Left lung (tissue), 10 donors: ENCODE measurements around the gene EMILIN3. TPM values are rescaled to one million over a fixed set of nuclear protein-coding genes. Genes with fewer than 3 reads are reported as not detected.

Experiments used
- ATAC-seq: fragments of 200-7000 bp; cut with Tn5 transposase; one replicate; pipeline ENCODE4 v1.9.1; 2020; ENCODE audit warnings: moderate library complexity
- DNase-seq, 4 donors: peaks; one replicate each; pipeline ENCODE4 v3.0.0-alpha.2; 2013 to 2020
- H3K27ac ChIP-seq, 2 donors: fragments of 200-600 bp; sonication (generic) in 1 of 2; one replicate each; pipeline versions ENCODE4 v1.5.0 to v1.8.0; 2020 to 2021
- H3K27me3 ChIP-seq, 2 donors: fragments of 200-600 bp; sonication (generic) in 1 of 2; one replicate each; pipeline versions ENCODE4 v1.5.0 to v1.8.0; 2020 to 2021
- H3K36me3 ChIP-seq, 2 donors: fragments of 200-600 bp; sonication (generic) in 1 of 2; one replicate each; pipeline versions ENCODE4 v1.5.0 to v1.8.0; 2020 to 2021
- H3K4me1 ChIP-seq, 2 donors: fragments of 200-600 bp; one replicate each; pipeline ENCODE4 v1.8.0; 2021
- H3K4me3 ChIP-seq, 2 donors: fragments of 200-600 bp; sonication (generic) in 1 of 2; one replicate each; pipeline versions ENCODE4 v1.5.0 to v1.8.0; 2020 to 2021; ENCODE audit warnings: mild to moderate bottlenecking in 1 of 2
- H3K9me3 ChIP-seq, 2 donors: fragments of 200-600 bp; sonication (generic) in 1 of 2; one replicate each; pipeline versions ENCODE4 v1.5.0 to v1.8.0; 2020 to 2021
- intact Hi-C, 2 donors: fragments of 100-400 bp; cut with DNase I; formaldehyde crosslinking; loops; one replicate each; pipeline versions ENCODE4 v1.11.2 to v1.14.2; 2022
- polyA plus RNA-seq, 6 donors: library from polyadenylated mRNA; unstranded; fragments of 120-200 nt; gene quantifications; one replicate each; pipeline ENCODE4 v1.2.1, GENCODE V29; 2013; ENCODE audit not compliant: insufficient read length in 6 of 6
- total RNA-seq, 2 donors: library from RNA; stranded (reverse); fragmentation: NEBNext Ultra II Directional; extraction: Animal tissue kit (Norgen Biotek cat#: 25700); gene quantifications; one replicate each; pipeline ENCODE4 v1.2.1, GENCODE V29; 2021
- TF ChIP-seq, protein P1 (sequence below), 2 donors: fragments of 200-600 bp; sonication (generic) in 1 of 2; IDR thresholded peaks; one replicate each; pipeline versions ENCODE4 v1.5.0 to v1.8.0; 2021; ENCODE audit warnings: antibody characterized with exemption in 2 of 2
- donor health status: DM: no; HTN: yes; CAD: no.
- donor health status: DM: no; HTN: no; CAD: no.

Gene EMILIN3
- total and polyA plus RNA-seq, 8 donors, result 0.08 to 2.5 (median 2.0) TPM

DNA sequence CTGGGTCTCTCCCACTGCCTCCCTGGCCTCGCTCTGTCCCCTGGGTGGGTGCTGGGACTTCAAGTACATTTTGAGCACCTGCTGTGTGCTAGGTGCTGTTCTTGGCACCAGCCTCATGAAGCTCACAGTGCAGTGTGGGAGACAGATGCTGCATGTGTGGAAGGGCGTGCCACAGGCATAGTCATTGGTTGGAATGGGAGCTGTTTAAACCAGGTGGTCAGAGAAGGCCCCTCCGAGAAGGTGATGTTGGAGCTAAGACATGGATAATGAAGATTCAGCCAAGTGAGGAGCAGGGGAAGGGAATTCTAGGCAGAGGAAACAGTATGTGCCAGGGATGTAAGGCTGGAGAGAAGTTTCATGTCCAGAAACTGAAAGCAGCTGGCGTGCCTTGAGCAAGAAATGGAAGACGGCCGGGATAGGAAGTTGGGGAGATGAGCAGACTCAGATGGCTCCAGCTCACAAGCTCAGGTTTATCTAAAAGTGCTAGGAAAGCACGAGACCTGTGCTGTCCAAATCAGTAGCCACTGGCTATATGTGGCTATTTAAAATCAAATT lies 16.1 kb downstream of the EMILIN3 start:
- no peak for DNase-seq
- ATAC-seq, result no peak
- Histone ChIP-seq H3K4me3 (no peak overlapping the region), H3K9me3 (no peaks in the 10 kb centered on the region), H3K27me3 (no peaks in the 10 kb centered on the region), H3K4me1 (no peaks in the 10 kb centered on the region), H3K27ac (no peak overlapping the region), H3K36me3 (peaks cover 0 to 21% of the 10 kb centered on the region in 2 donors)
- intact Hi-C loops, result no loop called here
- TF ChIP-seq, protein P1, sequence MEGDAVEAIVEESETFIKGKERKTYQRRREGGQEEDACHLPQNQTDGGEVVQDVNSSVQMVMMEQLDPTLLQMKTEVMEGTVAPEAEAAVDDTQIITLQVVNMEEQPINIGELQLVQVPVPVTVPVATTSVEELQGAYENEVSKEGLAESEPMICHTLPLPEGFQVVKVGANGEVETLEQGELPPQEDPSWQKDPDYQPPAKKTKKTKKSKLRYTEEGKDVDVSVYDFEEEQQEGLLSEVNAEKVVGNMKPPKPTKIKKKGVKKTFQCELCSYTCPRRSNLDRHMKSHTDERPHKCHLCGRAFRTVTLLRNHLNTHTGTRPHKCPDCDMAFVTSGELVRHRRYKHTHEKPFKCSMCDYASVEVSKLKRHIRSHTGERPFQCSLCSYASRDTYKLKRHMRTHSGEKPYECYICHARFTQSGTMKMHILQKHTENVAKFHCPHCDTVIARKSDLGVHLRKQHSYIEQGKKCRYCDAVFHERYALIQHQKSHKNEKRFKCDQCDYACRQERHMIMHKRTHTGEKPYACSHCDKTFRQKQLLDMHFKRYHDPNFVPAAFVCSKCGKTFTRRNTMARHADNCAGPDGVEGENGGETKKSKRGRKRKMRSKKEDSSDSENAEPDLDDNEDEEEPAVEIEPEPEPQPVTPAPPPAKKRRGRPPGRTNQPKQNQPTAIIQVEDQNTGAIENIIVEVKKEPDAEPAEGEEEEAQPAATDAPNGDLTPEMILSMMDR (IDR thresholded peaks at IDR 0.05), result no peak

DNA sequence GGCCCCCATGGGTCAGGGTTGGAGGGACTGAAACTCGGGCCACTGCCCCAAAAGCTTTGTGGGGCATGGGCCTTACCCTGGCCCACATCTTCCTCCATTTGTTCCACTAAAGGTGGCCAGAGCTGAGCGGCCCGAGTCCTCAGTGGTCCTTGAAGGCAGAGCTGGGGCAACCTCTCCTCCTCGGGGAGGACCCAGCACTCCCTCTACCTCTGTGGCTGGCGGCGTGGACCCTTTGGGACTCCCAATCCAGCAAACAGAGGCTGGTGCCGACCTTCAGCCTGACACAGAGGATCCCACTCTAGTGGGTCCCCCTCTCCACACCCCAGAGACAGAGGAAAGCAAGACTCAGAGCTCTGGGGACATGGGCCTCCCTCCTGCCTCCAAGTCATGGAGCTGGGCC lies 16.7 kb downstream of the EMILIN3 start:
- Histone ChIP-seq H3K36me3 (peaks cover 0 to 21% of the 10 kb centered on the region in 2 donors), H3K4me1 (no peaks in the 10 kb centered on the region), H3K27ac (no peak overlapping the region), H3K27me3 (no peaks in the 10 kb centered on the region), H3K9me3 (no peaks in the 10 kb centered on the region), H3K4me3 (no peak overlapping the region)
- TF ChIP-seq, protein P1 (IDR thresholded peaks at IDR 0.05), result no peak
- DNase-seq (no peak), ATAC-seq (no peak)
- intact Hi-C loops, result no loop called here

DNA sequence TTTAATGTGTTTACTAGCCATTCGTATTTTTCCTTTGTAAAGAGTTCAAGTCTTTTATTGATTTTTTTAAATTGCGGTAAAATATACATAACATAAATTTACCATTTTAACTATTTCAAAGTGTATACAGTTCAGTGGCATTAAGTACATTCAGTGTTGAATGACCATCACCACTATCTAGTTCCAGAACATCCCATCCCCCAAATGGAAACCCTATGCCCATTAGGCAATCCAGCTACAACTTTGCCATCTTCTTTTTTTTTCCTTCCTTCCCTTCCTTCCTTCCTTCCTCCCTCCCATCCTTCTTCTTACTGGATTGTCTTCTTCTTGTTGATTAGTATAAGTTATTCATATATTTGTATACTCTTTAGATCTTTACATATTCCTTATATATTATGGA lies 17.4 kb downstream of the EMILIN3 start:
- no peak overlapping the region for H3K4me3 ChIP-seq
- H3K9me3 ChIP-seq, result no peaks in the 10 kb centered on the region
- H3K36me3 ChIP-seq, result peaks cover 0 to 21% of the 10 kb centered on the region in 2 donors
- H3K27me3 ChIP-seq, result no peaks in the 10 kb centered on the region
- no peaks in the 10 kb centered on the region for H3K4me1 ChIP-seq
- DNase-seq (no peak), ATAC-seq (no peak)
- H3K27ac ChIP-seq, result no peak overlapping the region
- intact Hi-C loops, result no loop called here
- TF ChIP-seq, protein P1 (IDR thresholded peaks at IDR 0.05), result no peak

DNA sequence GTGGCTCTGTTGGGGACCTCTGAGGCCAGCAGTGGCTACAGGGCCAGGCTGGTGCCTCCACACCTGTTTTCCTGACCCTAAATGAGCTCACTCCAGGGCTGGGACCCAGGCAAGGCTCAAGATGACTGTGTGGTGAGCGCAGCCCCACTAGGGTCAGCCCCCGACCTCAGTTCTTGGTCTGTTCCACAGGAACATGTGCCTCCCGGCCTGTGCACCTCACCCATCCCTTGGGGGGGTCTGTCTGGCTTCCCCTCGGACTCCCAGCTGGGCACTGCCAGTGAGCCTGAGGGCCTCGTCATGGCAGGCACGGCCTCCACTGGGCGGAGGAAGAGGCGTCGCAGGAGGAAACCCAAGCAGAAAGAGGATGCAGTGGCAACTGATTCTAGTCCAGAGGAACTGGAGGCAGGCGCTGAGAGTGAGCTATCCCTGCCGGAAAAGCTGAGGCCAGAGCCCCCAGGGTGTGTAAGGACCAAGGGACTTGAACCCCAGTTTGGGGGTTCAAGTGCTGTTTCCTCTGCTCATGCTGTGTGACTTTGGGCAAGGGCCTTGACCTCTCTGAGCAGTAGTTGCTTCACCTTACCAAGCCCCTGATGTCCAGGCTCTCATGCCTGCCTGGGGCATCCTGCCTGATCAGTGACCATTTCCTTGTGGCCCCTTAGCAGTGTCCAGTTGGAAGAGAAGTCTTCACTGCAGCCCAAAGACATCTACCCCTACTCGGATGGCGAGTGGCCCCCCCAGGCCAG lies 18.0 kb downstream of the EMILIN3 start:
- no peak for DNase-seq
- H3K27ac ChIP-seq, result no peak overlapping the region
- peaks cover 0 to 21% of the 10 kb centered on the region in 2 donors for H3K36me3 ChIP-seq
- H3K4me1 ChIP-seq, result no peaks in the 10 kb centered on the region
- ATAC-seq, result no peak
- intact Hi-C loops, result no loop called here
- no peaks in the 10 kb centered on the region for H3K9me3 ChIP-seq
- no peak overlapping the region for H3K4me3 ChIP-seq
- TF ChIP-seq, protein P1 (IDR thresholded peaks at IDR 0.05), result no peak
- H3K27me3 ChIP-seq, result no peaks in the 10 kb centered on the region

DNA sequence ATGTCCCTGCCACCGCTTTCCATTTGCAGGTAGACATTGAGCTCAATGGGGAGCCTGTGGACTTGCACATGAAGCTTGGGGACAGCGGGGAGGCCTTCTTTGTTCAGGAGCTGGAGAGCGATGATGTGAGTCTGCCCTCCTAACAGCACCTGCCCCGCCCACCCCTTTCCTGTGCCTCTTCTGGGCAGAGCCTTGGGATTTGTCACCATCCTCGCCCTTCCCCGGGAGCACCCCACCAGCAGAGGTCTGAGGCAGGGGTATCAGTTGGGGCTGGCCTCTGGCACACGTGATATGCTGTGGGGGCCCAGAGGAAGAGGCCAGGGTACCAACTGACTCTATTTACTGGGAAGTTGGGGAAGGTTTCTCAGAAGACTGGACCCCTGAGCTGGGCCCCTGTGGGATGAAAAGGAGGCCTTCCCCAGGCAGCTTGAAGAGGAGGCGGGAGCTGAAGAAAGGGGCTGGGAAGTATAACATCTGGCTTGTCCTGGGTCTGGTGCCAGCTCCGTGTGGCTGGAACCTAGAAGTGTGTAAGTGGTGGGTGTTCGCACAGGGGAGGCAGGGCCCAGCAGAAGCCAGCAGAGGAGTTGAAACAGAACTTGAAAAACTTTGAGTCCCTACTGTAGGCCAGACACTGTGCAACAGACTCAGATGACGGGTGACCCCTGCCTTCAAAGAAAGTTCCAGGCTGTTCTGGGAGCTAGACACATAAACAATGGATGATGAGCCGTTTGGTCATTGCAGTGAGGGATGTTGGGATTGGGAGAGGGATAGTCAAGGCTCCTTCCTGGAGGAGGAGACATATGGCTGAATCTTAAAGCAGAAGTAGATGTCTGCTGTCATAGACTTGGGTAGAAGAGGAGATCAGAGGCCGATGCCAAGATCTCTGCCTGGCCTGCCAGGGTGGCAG lies 18.8 kb downstream of the EMILIN3 start:
- intact Hi-C loops, result no loop called here
- no peaks in the 10 kb centered on the region for H3K9me3 ChIP-seq
- H3K36me3 ChIP-seq, result peaks cover 0 to 21% of the 10 kb centered on the region in 2 donors
- H3K27ac ChIP-seq, result no peak overlapping the region
- ATAC-seq, result no peak
- H3K4me1 ChIP-seq, result no peaks in the 10 kb centered on the region
- no peak overlapping the region for H3K4me3 ChIP-seq
- DNase-seq, result no peak
- H3K27me3 ChIP-seq, result no peaks in the 10 kb centered on the region
- TF ChIP-seq, protein P1 (IDR thresholded peaks at IDR 0.05), result no peak
